NCI-H1105 (cell line): Measurements from ENCODE around the gene SLC25A47.

Experiments
- DNase-seq: peaks from one replicate; lab custom pipeline; 2025; lab: John Stamatoyannopoulos, UW

SLC25A47 gene

DNA sequence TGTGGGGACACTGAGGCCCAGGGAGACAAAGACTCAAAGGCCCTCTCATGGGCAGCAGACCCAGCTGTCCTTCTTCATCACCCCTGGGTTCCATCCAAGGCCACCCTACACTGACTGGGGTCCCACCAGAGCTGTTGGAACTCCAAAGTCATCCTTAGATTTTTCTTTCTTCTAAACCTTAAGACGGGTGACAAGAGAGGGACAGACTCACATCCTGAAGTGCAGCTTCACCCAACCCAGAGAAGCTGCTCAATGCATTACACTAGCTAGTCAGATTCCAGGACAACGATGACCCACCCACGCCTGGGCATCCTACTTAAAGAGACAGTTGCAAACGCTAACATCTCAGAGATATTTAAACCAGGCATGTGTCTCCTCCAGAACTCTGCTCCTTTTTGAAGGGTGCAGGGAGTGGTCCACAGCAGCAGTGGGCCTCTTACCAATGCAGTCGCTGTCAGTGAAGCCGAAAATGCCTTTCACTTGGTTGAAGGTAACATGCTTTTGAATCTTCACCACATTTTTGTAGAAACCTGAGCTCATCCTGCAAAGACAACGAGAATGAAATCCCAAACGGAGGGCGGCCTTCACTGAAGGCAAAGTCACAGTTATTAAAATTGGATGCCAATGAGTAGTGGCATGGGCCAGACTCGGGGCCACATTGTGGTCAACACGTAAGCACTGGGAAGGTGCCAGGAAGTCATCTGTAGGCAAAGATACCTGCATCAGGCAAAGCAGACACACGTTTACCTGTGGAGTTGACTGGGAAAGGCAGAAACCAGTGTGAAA is 23.4 kb downstream of the SLC25A47 start:
- DNase-seq = no peak

GRCh38 chr14:100348253-100348729 is 25.2 kb downstream of the SLC25A47 start:
- DNase-seq = no peak

- no peak for DNase-seq
These were observed 25.9 kb downstream of the SLC25A47 start for GRCh38 chr14:100348784-100349685.

DNA sequence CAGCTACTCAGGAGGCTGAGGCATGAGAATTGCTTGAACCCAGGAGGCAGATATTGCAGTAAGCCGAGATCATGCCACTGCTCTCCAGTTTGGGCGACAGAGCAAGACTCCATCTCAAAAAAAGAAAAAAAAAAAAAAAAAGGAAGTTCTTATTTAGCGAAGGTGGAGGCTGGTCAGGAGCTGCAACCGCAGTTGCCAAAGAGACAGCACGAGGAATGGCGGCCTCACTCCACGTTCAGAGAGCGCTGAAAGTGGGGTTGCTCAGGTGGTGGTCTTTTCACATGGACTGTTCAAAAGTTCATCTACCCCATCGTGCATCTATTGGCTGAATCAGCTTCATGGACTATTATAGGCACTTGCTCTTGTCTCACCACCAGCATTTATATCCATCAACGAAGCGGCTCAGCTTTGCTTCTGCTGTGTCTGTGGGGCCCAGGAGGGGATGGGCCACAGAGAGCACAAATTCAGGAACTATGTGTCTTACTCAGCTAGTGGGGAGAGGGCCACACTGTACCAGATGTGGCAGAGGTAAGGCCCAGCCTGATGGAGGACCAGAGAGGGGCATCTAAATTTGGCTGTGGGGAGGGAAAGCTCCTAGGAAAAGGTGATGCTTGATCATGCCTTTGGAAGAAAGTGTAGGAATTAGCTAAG is 27.3 kb downstream of the SLC25A47 start:
- no peak for DNase-seq

GRCh38 chr14:100350986-100351385 is 27.8 kb downstream of the SLC25A47 start:
- no peak for DNase-seq

DNA sequence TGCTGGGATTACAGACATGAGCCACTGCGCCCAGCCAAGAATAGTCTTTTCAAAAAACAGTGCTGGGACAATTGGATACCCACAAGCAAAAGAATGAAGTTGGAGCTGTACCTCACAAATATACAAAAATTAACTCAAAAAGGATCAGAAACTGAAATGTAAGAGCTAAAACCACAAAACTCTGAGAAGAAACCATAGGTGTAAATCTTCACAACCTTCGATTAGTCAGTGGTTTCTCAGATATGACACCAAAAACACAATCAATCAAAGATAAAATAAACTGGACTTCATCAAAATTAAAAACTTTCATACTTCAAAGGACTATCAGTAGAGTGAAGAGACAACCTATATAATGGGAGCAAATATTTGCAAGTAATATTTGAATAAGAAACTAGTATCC is 35.3 kb downstream of the SLC25A47 start:
- DNase-seq = no peak

GRCh38 chr14:100359111-100359510 is 36.0 kb downstream of the SLC25A47 start:
- no peak for DNase-seq

- no peak for DNase-seq
These were observed 36.7 kb downstream of the SLC25A47 start for GRCh38 chr14:100359881-100360280.

- no peak for DNase-seq
These were observed 38.5 kb downstream of the SLC25A47 start for GRCh38 chr14:100361626-100362025.

DNA sequence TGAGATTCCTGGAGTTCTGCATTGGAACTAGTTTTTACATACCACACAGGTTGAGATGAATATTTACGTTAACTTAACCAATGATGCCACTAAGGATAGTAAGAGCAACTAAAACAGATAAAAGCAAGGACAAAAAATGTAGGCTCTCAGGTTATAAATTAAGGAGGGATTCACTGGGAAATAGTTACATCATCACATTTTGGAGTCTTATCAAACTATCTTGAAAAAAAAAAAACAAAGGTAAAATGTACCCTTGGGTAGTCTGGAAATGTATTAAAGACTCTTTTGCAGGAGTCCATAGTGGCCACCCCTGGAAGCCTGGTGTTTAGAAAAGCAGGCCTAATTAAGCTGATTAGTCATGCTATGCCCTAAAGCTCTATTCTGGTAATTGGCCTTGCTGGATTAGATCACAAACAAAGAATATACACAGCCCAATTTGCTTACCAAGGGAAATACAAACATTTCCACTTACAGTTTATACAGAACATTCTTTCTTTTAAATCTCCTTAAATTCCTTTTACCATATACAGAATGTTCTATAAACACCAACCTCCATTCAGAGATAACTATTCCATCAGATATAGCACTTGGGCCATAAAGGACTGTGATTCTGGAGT is 39.3 kb downstream of the SLC25A47 start:
- no peak for DNase-seq

DNA sequence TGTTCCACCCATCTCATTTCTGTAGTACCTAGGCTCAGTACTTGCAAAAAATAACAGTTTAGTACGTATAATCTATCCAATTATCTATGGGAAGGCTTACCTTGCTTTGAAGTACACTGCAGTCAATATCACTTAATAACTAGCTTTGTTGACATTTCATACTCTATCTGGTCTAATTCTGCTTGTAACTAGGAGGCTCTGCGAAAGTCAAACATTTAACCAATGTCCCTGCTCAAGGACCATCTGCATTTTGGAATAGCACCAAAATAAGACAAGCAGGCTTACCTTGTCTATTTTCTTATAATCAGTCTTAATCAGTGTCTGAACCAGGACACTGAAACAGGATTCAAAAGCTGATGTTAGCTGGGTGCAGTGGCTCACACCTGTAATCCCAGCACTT is 39.9 kb downstream of the SLC25A47 start:
- DNase-seq = no peak

GRCh38 chr14:100364403-100364802 is 41.3 kb downstream of the SLC25A47 start:
- no peak for DNase-seq

DNA sequence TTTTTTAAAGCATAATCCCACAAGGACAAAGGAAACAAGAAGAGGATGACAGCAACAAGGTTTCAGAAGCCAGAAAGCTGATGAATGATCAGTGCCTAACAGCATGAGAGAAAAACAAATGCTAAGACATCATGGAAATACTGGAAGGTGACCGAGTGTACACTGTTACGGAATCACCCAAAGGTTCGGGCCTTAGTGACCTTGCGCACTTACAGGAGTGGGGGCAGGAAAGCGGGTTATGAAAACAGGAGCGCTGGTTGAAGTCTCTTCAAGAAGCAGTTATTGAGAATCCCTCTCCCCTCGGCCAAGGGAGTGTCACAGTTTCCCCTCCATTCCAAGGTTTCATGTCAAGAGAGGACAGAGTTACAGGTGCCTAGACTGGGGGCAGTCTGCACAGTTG is 42.6 kb downstream of the SLC25A47 start:
- DNase-seq = no peak

DNA sequence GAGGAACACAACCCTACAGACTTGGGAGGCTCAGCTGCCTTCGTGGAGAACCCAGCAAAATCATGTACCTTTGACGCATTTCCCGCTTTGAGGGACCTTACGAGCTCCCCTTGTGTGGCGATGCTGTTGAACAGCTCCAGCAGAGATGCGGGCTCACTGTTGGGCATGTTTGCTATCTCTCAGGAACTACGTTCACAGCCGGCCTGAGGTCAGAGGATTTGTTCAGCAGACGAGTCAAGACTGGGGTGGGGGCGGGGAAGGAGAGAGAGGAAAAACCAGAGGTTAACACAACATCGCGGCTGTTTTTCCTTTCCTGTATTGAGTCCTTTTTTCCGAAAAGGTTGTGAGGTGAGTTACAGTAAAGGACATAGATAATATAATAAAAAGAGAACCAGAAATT is 45.9 kb downstream of the SLC25A47 start:
- DNase-seq = no peak

DNA sequence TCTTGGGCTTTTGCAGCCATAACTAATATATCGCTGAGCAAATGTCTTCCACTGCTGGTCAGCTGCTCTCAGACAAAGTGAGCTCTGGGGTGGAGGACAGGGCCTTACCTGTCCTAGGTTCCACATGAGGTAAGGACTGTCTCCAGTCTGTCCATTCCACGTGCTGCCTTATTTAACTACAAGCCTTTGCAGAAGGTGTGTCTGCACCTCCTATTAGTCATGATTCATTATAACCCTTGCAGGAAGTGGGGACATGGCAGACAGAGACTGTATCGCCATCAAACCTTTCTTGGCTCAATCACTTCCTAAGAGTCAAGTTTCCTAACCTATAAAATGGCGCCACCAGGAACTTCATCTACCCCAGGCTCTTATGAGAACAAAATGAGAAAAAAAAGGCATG is 46.9 kb downstream of the SLC25A47 start:
- DNase-seq = no peak

DNA sequence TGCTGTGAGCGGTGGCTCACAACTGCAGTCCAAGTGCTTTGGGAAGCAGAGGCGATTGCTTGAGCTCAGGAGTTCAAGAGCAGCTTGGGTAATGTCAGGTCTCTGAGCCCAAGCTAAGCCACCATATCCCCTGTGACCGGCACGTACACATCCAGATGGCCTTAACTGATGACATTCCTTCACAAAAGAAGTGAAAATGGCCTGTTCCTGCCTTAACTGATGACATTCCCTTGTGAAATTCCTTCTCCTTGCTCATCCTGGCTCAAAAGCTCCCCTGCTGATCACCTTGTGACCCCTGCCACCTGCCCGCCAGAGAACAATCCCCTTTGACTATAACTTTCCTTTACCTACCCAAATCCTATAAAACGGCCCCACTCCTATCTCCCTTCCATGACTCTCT is 48.6 kb downstream of the SLC25A47 start:
- no peak for DNase-seq

GRCh38 chr14:100372357-100373048 is 49.4 kb downstream of the SLC25A47 start:
- no peak for DNase-seq

DNA sequence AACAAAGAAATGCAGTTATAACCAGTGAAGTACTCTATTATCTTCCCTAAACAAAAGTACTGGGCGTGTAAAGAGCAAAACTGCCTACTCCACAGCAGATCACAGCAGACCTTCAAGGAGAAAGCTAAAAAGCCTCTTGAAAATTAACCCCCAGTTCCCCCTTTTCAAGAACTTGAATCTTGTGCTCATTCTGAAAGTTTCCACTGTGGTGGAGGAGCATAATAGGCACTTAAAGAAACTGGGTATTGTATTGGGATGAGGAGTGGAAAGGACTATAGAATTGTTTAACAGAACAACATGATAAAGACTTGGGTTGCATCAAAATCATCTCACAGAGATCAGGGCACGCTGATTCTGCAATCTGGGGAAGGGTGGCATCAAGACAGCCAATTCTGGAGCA is 51.1 kb downstream of the SLC25A47 start:
- DNase-seq = no peak

DNA sequence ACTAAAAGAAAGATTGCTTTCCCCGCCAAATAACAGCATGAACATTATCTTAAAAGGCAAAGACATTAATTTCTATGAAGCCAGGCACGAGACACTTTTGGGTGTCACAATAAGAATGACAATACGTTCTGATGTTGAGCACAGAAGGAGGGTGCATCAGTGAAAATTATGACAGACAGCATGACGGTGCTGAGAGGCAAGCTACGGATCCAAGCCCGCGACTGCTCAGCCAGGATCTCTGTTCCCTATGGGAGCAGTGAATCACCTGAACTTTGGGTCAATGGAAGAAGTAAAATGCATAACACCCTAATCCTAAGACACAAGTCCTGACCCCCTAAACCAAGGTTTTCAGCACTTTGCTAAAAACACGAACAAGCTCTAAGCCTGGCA is 51.7 kb downstream of the SLC25A47 start:
- DNase-seq = no peak

DNA sequence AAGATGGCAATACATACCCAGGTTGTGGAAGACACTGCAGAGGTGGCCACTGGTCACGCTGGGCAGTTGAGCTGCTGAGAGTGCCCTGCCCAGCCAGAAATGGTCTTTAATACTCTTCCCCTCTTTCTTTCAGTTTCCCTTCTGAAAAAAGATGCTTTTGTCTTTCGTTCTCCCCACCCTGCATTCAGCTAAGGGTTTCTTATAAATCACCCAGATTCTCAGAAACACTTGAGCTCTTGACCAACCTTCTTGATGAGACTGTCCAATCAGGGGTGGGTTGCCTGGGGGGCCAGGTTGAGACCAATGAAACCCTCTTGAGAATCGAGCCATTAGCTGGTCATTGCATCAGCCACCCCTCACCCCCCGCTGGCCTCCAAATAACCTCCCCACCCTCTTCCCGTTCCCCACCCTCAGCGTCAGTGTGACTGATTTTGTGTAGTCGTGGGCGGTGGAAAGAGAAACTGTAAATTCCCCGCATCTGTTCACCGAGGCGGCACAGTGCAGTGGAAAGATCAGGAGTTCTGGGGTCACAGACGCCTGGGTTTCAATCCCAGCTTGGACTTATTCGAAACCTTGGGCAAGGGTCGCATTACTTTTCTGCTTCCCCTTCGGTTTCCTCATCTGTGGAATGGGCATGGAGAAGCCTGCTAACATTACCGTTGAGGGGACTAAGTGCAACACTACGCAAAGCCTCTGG is 52.3 kb downstream of the SLC25A47 start:
- DNase-seq = peak; percentile 11
